Breast epithelium (tissue), 4 donors: ENCODE data around the gene RHBDF2. TPM values are rescaled to one million over a fixed set of nuclear protein-coding genes. Genes with fewer than 3 reads are reported as not detected.

Experiments
- DNase-seq, 2 donors: peaks; one replicate each; pipeline ENCODE4 v3.0.0-alpha.2; 2019; ENCODE audit warnings: low spot score in 2 of 2
- H3K27ac ChIP-seq, 2 donors: fragments of 200-600 bp; sonication (generic) in 1 of 2; one replicate each; pipeline ENCODE4 v1.5.1; 2016 to 2019; ENCODE audit warnings: mild to moderate bottlenecking in 1 of 2
- H3K27me3 ChIP-seq, 2 donors: fragments of 200-600 bp; sonication (generic) in 1 of 2; one replicate each; pipeline versions ENCODE4 v1.5.1 to v1.6.0; 2017 to 2019; ENCODE audit warnings: control low read depth in 1 of 2, mild to moderate bottlenecking in 1 of 2
- H3K36me3 ChIP-seq: fragments of 200-600 bp; one replicate; pipeline ENCODE4 v1.5.1; 2019
- H3K4me1 ChIP-seq, 2 donors: fragments of 200-600 bp; sonication (generic); one replicate each; pipeline ENCODE4 v1.5.1; 2016 to 2019; ENCODE audit warnings: control low read depth in 1 of 2
- H3K4me3 ChIP-seq, 3 donors: fragments of 200-600 bp; sonication (generic); 1 replicate in 2 of 3; 2 replicates in 1 of 3; pipeline ENCODE4 v1.5.1; 2016 to 2019; ENCODE audit warnings: mild to moderate bottlenecking in 3 of 3, moderate library complexity in 2 of 3
- H3K9me3 ChIP-seq, 2 donors: fragments of 200-600 bp; sonication (generic) in 1 of 2; one replicate each; pipeline ENCODE4 v1.5.1; 2016 to 2019; ENCODE audit warnings: control low read depth in 1 of 2
- POLR2A ChIP-seq: fragments of 450-650 bp; IDR thresholded peaks from one replicate; pipeline ENCODE4 v1.6.1; 2016; ENCODE audit warnings: antibody characterized with exemption, mild to moderate bottlenecking, moderate library complexity
- POLR2AphosphoS5 ChIP-seq, 3 donors: sonication (generic); formaldehyde crosslinking; IDR thresholded peaks; one replicate each; pipeline ENCODE4 v1.6.1; 2017; ENCODE audit warnings: antibody characterized with exemption in 3 of 3
- intact Hi-C: fragments of 100-400 bp; cut with DNase I; formaldehyde crosslinking; loops from one replicate; pipeline ENCODE4 v1.15.1; 2023; ENCODE audit warnings: low total_unique reads
- total RNA-seq, 3 donors: library from RNA; depleted of rRNA; stranded (reverse); fragments of >200 nt; gene quantifications; one replicate each; pipeline ENCODE4 v1.1.0, GENCODE V29; 2016
- TF ChIP-seq, protein P1 (sequence below), 3 donors: fragments of 450-650 bp; IDR thresholded peaks; one replicate each; pipeline ENCODE4 v1.5.1; 2016 to 2017; ENCODE audit warnings: antibody characterized with exemption in 3 of 3, mild to moderate bottlenecking in 3 of 3, moderate library complexity in 3 of 3

Gene RHBDF2
- total RNA-seq, 3 donors from 2014 or later: 13.4 to 35.5 (median 26.8) TPM

DNA sequence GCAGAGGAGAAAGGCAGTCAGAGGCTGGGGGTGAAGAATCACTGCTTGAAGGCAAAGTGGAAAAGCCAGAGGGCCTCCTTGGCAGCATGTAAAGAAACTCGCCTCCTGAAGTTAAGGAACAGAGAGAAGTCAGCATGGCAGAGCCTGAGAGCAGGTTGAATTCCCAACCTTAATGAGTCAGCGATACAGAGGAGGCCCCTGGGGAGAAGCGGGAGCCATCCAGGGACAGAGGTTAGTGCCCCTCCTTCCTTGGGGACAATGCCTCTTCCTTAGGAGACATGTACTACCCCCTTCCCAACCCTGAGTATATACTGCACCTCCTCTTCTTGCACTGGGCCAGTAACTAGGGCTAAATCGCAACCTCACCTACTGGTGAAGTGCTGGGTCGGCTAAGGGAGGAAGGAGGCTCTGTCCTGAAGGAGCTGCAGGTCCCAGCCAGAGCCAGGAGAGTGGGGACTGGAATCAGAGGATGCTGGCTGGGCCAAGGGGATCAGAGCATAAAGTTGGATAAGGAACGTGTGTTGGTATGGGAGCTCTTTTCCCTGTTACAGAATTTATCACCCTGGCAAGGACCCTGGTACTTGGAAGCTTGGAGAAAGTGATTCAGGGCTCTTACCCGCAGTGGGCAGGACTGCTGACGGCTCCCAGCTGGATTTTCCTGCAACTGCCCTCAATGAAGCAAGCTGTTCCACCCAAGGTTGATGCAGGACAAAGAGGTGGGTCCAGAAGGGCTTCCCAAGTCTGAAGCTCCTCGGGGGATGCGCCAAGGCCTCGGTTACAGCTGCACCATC lies 39.3 kb downstream of the RHBDF2 start:
- intact Hi-C loops: no loop called here

DNA sequence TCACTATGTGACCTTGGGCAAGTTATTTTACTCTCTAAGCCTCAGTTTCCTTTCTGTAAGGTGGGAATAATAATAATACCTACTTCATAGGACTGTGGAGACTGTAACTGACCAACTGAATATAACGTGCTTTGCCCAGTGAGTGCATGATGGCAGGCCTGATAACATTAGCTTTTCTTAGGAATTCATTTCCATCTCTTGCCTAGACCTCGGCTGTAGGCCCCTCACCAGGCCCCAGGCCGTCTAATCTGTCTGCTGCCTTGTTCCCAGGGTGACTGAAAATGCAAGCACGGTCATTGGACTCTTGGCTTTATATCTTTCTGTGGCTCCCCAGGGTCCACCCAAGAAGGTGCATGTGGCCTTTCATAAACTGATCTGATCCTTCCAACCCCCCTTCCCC lies 41.5 kb downstream of the RHBDF2 start:
- H3K9me3 ChIP-seq: no peaks in the 10 kb centered on the region
- DNase-seq: no peak
- intact Hi-C loops: no loop called here
- TF ChIP-seq POLR2A (no peak), POLR2AphosphoS5 (IDR thresholded peaks at IDR 0.05) (no peak)
- TF ChIP-seq, protein P1, sequence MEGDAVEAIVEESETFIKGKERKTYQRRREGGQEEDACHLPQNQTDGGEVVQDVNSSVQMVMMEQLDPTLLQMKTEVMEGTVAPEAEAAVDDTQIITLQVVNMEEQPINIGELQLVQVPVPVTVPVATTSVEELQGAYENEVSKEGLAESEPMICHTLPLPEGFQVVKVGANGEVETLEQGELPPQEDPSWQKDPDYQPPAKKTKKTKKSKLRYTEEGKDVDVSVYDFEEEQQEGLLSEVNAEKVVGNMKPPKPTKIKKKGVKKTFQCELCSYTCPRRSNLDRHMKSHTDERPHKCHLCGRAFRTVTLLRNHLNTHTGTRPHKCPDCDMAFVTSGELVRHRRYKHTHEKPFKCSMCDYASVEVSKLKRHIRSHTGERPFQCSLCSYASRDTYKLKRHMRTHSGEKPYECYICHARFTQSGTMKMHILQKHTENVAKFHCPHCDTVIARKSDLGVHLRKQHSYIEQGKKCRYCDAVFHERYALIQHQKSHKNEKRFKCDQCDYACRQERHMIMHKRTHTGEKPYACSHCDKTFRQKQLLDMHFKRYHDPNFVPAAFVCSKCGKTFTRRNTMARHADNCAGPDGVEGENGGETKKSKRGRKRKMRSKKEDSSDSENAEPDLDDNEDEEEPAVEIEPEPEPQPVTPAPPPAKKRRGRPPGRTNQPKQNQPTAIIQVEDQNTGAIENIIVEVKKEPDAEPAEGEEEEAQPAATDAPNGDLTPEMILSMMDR (IDR thresholded peaks at IDR 0.05): no peak
- H3K4me3 ChIP-seq: no peak overlapping the region
- no peaks in the 10 kb centered on the region for H3K36me3 ChIP-seq
- H3K4me1 ChIP-seq: no peaks in the 10 kb centered on the region
- no peaks in the 10 kb centered on the region for H3K27me3 ChIP-seq
- no peak overlapping the region for H3K27ac ChIP-seq

More for the DNA sequence above, 39.3 kb downstream of the RHBDF2 start:
- TF ChIP-seq, protein P1 (IDR thresholded peaks at IDR 0.05): no peak
- TF ChIP-seq POLR2AphosphoS5 (IDR thresholded peaks at IDR 0.05): no peak
- TF ChIP-seq POLR2A: no peak
- H3K27ac ChIP-seq: no peak overlapping the region
- H3K36me3 ChIP-seq: no peaks in the 10 kb centered on the region
- no peaks in the 10 kb centered on the region for H3K4me1 ChIP-seq
- no peak for DNase-seq
- H3K27me3 ChIP-seq: no peaks in the 10 kb centered on the region
- no peaks in the 10 kb centered on the region for H3K9me3 ChIP-seq
- no peak overlapping the region for H3K4me3 ChIP-seq

DNA sequence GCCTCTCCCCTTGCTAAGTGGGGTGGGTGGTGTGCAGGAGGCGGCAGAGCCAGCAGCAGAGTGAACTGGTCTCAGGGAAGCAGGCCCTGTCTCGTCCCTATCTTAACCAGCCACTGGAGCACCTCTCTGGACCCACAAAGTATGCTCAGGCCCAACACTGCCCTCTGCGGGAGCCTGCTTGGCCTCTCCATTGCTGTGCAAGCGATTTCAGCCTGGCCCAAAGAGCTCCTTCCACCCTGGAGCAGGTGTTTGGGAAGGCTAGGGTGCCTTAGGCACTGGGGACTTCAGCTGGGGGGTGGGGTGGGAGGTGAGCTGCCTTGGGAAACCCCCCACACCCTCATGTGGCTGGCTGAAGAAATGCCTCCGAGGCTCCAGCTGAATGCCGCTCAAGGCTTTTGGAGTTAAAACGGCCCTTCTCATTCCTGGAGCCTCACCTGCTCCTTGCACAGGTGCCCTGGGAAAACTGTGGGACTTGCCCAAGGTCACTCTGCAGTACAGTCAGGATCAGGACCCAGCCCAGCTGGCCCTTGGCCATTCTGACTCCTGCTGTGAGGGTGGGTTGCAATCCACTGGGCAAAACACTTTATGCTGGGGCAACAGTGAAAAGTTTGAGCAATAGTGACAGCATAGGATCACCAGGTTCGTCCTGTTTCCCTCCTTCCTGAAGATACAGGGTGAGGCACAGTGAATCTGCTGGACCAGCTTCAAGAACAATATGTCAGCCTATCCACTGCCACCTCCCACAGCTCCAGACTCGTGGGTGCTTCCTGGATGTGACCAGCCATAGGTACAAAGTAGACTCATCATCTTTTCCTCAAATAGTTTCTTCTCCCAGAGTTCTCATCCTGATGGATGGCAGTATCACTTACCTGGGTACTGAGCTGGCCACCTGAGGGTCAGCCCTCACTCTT lies 42.4 kb downstream of the RHBDF2 start:
- TF ChIP-seq, protein P1 (IDR thresholded peaks at IDR 0.05): peak in 1 of 3 donors; percentile 18
- no peak for TF ChIP-seq POLR2AphosphoS5 (IDR thresholded peaks at IDR 0.05)
- H3K27me3 ChIP-seq: no peaks in the 10 kb centered on the region
- no peak overlapping the region for H3K4me3 ChIP-seq
- intact Hi-C loops: no loop called here
- no peak overlapping the region for H3K27ac ChIP-seq
- no peak for DNase-seq
- no peaks in the 10 kb centered on the region for H3K36me3 ChIP-seq
- no peaks in the 10 kb centered on the region for H3K4me1 ChIP-seq
- H3K9me3 ChIP-seq: no peaks in the 10 kb centered on the region

DNA sequence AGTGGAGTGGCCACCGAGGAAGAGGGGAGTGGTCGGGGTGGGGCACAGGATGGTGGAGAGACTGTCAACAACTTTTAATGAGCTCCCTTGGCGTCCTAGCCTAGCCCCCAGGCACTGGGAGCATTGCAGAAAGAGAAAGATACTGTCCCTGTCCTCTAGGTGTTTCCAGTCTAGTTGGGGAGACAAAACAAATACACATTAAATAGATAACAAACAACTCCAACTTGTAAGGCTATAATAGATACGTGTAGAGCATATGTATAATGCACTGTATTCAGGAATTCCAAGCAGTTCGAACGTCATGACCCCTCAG lies 47.8 kb downstream of the RHBDF2 start:
- Histone ChIP-seq H3K27ac (peak overlapping the region in 1 of 2 donors; percentile 50), H3K27me3 (no peaks in the 10 kb centered on the region), H3K9me3 (no peaks in the 10 kb centered on the region), H3K36me3 (no peaks in the 10 kb centered on the region), H3K4me3 (peak overlapping the region in 2 of 3 donors; percentile 87 to 97), H3K4me1 (no peaks in the 10 kb centered on the region)
- TF ChIP-seq POLR2A (no peak), POLR2AphosphoS5 (IDR thresholded peaks at IDR 0.05) (no peak)
- TF ChIP-seq, protein P1 (IDR thresholded peaks at IDR 0.05): no peak
- DNase-seq: no peak
- intact Hi-C loops: no loop called here
